Measurements from ENCODE around the gene KHDC3L.
"Not testable (repeated sequence)": the region's sequence is repeated elsewhere in the genome, so short reads cannot be mapped to it uniquely, and the experiment has no call there.

The KHDC3L gene

GRCh38 chr6:73391675-73392074, 29.2 kb downstream of the KHDC3L start:
- in situ Hi-C loops (cut with MboI; ENCODE audit: low pct_unique_long_range_greater_than_20kb, low sequenced_read_pairs, unreplicated experiment), result no loop called here
- DNase-seq (ENCODE audit: low spot score), result no peak
- no peak for TF ChIP-seq CTCF (IDR thresholded peaks at IDR 0.05; ENCODE audit: extremely low read depth, insufficient read depth, missing control alignments)

GRCh38 chr6:73392188-73392587, 29.7 kb downstream of the KHDC3L start:
- DNase-seq (ENCODE audit: low spot score); in situ Hi-C loops (cut with MboI; ENCODE audit: low pct_unique_long_range_greater_than_20kb, low sequenced_read_pairs, unreplicated experiment): not testable (repeated sequence)

- TF ChIP-seq CTCF (IDR thresholded peaks at IDR 0.05; ENCODE audit: extremely low read depth, insufficient read depth, missing control alignments), result no peak
- no peak for DNase-seq (ENCODE audit: low spot score)
- in situ Hi-C loops (cut with MboI; ENCODE audit: low pct_unique_long_range_greater_than_20kb, low sequenced_read_pairs, unreplicated experiment), result no loop called here
Observed at GRCh38 chr6:73393278-73393677, 30.8 kb downstream of the KHDC3L start.

- peak; percentile 56 for DNase-seq (ENCODE audit: low spot score)
- in situ Hi-C loops (cut with MboI; ENCODE audit: low pct_unique_long_range_greater_than_20kb, low sequenced_read_pairs, unreplicated experiment), result no loop called here
- no peak for TF ChIP-seq CTCF (IDR thresholded peaks at IDR 0.05; ENCODE audit: extremely low read depth, insufficient read depth, missing control alignments)
Observed at GRCh38 chr6:73394577-73395354, 32.3 kb downstream of the KHDC3L start, which contains the start of gene DDX43. Gene DDX43 (plus strand): TSS chr6:73394828. CDS start chr6:73394906, 78 bp downstream.

- in situ Hi-C loops (cut with MboI; ENCODE audit: low pct_unique_long_range_greater_than_20kb, low sequenced_read_pairs, unreplicated experiment), result no loop called here
- TF ChIP-seq CTCF (IDR thresholded peaks at IDR 0.05; ENCODE audit: extremely low read depth, insufficient read depth, missing control alignments), result no peak
- no peak for DNase-seq (ENCODE audit: low spot score)
Observed at GRCh38 chr6:73395875-73396274, 33.4 kb downstream of the KHDC3L start.

- DNase-seq (ENCODE audit: low spot score), result no peak
- in situ Hi-C loops (cut with MboI; ENCODE audit: low pct_unique_long_range_greater_than_20kb, low sequenced_read_pairs, unreplicated experiment), result no loop called here
- no peak for TF ChIP-seq CTCF (IDR thresholded peaks at IDR 0.05; ENCODE audit: extremely low read depth, insufficient read depth, missing control alignments)
Observed at GRCh38 chr6:73400656-73401055, 38.2 kb downstream of the KHDC3L start.

GRCh38 chr6:73409395-73409794, 46.9 kb downstream of the KHDC3L start:
- no peak for DNase-seq (ENCODE audit: low spot score)
- in situ Hi-C loops (cut with MboI; ENCODE audit: low pct_unique_long_range_greater_than_20kb, low sequenced_read_pairs, unreplicated experiment), result no loop called here
- TF ChIP-seq CTCF (IDR thresholded peaks at IDR 0.05; ENCODE audit: extremely low read depth, insufficient read depth, missing control alignments), result no peak

All from GM13977 (cell line).